D721Med (cell line): Measurements from ENCODE around the gene PAK2.

Source experiments
- DNase-seq: peaks from one replicate; pipeline ENCODE4 v3.0.0; 2011; ENCODE audit warnings: low spot score; ENCODE audit not compliant: insufficient read length
- FAIRE-seq: peaks from 2 replicates; lab custom pipeline; 2011; peaks lifted over from hg19 to GRCh38; lab: Jason Lieb, UNC
- CTCF ChIP-seq: IDR thresholded peaks from 2 replicates; pipeline ENCODE4 v1.5.1; 2012; ENCODE audit warnings: mild to moderate bottlenecking, control low read depth; ENCODE audit not compliant: insufficient read depth; ENCODE audit errors: missing control alignments

PAK2 gene

GRCh38 chr3:196739671-196740480, at the start of gene PAK2:
PAK2 (plus strand) TSS chr3:196739857; CDS start chr3:196782647, 42,790 bp downstream.
- FAIRE-seq (no peak), DNase-seq (peak; percentile 58)

GRCh38 chr3:196689941-196690660, 49.6 kb upstream of the PAK2 start:
- no peak for FAIRE-seq
- DNase-seq = no peak
- TF ChIP-seq CTCF = no peak

More at GRCh38 chr3:196739671-196740480, at the start of gene PAK2:
- TF ChIP-seq CTCF = no peak

GRCh38 chr3:196691386-196691785, 48.3 kb upstream of the PAK2 start:
- TF ChIP-seq CTCF = no peak
- DNase-seq (no peak), FAIRE-seq (no peak)

GRCh38 chr3:196694202-196694638, 45.4 kb upstream of the PAK2 start:
- FAIRE-seq = no peak
- no peak for DNase-seq
- TF ChIP-seq CTCF = peak; percentile 6

GRCh38 chr3:196694941-196695848, 44.5 kb upstream of the PAK2 start:
- DNase-seq = no peak
- no peak for TF ChIP-seq CTCF
- no peak for FAIRE-seq

- FAIRE-seq = no peak
- TF ChIP-seq CTCF = no peak
- no peak for DNase-seq
Measured at GRCh38 chr3:196695849-196696226, 43.8 kb upstream of the PAK2 start.
